Adrenal gland (tissue), 5 donors: Measurements from ENCODE around the gene ACACB.

ENCODE experiments used
- POLR2A ChIP-seq, 2 donors: fragments of 450-650 bp; IDR thresholded peaks; one replicate each; pipeline ENCODE4 v1.6.1; 2017; ENCODE audit warnings: antibody characterized with exemption in 2 of 2, mild to moderate bottlenecking in 2 of 2, moderate library complexity in 1 of 2
- TF ChIP-seq, protein P1 (sequence below), 6 experiments: fragments of 450-650 bp in 4 of 6; fragments of 200-600 bp in 2 of 6; sonication (generic) in 1 of 6; IDR thresholded peaks; 1 replicate in 5 of 6; 2 replicates in 1 of 6; pipeline versions ENCODE4 v1.5.1 to v1.8.0; 2016 to 2021; ENCODE audit warnings: antibody characterized with exemption in 6 of 6, mild to moderate bottlenecking in 2 of 6, moderate library complexity in 1 of 6
- donor health status: DM: no; HTN: no; CAD: no.

DNA sequence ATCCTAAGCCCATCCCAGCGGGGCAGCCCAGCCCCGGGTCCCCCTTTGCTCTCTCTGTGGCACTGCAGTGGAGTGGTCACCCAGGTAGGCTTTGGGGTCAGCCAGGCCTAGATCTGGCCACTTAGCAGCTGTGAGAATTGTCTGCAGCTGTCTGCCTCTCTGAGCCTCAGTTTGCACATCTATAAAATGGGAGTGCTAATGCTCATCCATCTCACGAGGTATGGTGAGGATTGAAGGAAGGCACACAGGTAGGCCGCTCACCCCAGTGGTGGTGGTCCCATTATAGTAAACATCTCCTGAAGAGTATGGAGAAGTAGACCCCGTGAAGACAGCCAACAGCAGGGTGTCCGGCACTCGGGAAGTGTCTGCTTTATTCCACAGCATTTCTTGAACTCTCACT lies 183.5 kb downstream of the ACACB start:
- TF ChIP-seq POLR2A (IDR thresholded peaks at IDR 0.05), result no peak
- TF ChIP-seq, protein P1, sequence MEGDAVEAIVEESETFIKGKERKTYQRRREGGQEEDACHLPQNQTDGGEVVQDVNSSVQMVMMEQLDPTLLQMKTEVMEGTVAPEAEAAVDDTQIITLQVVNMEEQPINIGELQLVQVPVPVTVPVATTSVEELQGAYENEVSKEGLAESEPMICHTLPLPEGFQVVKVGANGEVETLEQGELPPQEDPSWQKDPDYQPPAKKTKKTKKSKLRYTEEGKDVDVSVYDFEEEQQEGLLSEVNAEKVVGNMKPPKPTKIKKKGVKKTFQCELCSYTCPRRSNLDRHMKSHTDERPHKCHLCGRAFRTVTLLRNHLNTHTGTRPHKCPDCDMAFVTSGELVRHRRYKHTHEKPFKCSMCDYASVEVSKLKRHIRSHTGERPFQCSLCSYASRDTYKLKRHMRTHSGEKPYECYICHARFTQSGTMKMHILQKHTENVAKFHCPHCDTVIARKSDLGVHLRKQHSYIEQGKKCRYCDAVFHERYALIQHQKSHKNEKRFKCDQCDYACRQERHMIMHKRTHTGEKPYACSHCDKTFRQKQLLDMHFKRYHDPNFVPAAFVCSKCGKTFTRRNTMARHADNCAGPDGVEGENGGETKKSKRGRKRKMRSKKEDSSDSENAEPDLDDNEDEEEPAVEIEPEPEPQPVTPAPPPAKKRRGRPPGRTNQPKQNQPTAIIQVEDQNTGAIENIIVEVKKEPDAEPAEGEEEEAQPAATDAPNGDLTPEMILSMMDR (IDR thresholded peaks at IDR 0.05), result no peak
